ENCODE data around the gene MOBP.

GRCh38 chr3:39524107-39524506 is 56.6 kb downstream of the MOBP start:
- no peak for TF ChIP-seq POLR2A (IDR thresholded peaks at IDR 0.05)
- TF ChIP-seq CTCF (IDR thresholded peaks at IDR 0.05), result no peak

Data from Peyer's patch (tissue), 4 donors.